Smooth muscle cell of the brain vasculature (primary cell): ENCODE data around the gene FNDC3B.
"Not testable (repeated sequence)": the region's sequence is repeated elsewhere in the genome, so short reads cannot be mapped to it uniquely, and the experiment has no call there.

Experiments
- DNase-seq: peaks from one replicate; pipeline ENCODE4 v3.0.0-alpha.2; 2012; ENCODE audit warnings: low read depth, low spot score

FNDC3B gene

DNA sequence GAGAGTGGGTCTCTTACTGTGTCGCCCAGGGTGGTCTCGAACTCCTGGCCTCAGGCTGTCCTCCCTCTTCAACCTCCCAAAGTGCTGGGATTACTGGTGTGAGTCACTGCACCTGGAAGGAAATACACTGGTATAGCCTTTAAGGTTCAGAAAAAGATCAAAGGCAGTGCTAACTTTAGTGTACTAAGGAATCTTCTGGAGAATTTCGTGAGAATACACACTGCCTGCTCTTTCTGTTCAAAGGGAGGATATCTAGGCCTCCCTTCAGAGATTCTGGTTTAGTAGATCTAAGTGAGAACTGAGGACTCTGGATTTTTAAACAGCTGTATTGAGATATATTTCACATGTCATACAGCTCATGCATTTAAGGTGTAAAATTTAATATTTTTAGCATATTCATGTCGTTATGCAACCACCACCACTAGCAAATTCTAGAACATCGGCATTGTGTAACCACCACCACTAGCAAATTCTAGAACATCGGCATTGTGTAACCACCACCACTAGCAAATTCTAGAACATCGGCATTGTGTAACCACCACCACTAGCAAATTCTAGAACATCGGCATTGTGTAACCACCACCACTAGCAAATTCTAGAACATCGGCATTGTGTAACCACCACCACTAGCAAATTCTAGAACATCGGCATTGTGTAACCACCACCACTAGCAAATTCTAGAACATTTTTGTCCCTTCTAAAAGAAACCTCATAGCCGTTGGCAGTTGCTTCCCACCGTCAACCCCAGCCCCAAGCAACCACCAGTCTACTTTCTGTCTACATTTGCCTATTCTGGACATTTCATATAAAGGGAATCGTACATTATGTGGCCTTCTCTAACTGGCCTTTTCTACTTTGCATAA is 54.4 kb downstream of the FNDC3B start:
- DNase-seq: not testable (repeated sequence)

DNA sequence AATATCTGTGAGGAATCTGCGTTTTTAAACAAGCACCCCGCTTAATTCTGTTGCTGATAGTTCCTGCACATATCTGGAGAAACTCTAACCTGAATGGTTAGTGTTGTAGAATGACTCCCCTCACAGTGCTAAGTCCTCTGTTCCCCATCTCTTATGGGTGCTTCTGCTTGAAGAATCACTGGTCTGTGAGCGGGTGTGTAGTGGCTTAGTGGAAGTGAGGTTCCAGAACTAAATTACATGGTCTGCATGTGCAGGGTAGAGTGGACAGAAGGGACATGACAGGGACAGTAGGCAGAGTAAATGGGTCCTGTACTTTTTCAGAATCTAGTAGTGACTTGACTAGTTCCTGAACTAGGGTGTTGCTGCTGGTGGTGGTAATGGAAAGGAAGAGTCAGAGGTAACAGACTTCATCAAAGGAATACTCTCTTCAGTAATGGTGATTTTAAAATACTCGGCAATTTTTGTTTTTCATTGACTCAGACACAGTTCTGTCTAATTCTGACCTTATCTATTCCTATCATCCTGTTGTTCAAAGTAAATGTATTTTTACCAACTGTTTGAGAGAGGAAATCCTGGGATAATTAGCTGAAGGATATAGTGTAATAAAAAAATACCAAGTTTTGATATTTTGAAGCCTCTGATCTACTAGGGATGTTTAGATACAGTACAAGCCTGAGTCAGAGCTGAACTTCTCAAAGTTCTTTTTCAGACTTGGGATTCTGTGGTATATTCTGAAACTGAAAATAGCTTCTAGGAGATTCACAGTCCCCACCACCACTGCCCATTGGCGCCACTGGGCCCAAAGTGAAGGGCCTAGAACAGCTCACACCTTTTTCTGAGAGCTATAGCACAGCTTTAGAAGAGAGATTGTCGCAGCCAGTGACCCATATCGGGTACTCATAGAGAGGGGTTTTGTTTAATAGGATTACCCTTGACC is 55.5 kb downstream of the FNDC3B start:
- no peak for DNase-seq

- DNase-seq: no peak
Measured at GRCh38 chr3:172096881-172097420, 57.6 kb downstream of the FNDC3B start.

DNA sequence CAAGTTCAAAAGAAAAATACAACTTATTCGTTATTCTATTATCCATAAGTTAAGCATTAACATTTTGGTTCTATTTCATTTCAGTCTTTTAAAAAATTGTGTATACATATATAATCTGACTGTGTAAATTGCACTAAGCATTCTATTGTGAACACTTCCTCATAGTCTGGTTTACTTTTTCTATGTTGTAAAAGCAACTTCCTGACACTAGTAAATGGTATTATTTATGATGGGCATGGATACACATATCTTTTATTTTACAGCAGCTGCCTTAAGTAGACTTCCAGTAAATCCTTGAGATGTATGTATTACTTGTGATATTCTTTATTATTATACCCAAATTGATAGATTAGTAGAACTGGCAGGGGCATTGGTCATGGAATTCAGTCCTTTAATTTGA is 58.2 kb downstream of the FNDC3B start:
- no peak for DNase-seq

GRCh38 chr3:172098698-172099494 is 59.5 kb downstream of the FNDC3B start:
- no peak for DNase-seq

GRCh38 chr3:172099495-172099808 is 60.1 kb downstream of the FNDC3B start:
- no peak for DNase-seq

GRCh38 chr3:172100482-172100881 is 61.1 kb downstream of the FNDC3B start:
- DNase-seq: no peak

GRCh38 chr3:172101107-172101506 is 61.7 kb downstream of the FNDC3B start:
- no peak for DNase-seq

DNA sequence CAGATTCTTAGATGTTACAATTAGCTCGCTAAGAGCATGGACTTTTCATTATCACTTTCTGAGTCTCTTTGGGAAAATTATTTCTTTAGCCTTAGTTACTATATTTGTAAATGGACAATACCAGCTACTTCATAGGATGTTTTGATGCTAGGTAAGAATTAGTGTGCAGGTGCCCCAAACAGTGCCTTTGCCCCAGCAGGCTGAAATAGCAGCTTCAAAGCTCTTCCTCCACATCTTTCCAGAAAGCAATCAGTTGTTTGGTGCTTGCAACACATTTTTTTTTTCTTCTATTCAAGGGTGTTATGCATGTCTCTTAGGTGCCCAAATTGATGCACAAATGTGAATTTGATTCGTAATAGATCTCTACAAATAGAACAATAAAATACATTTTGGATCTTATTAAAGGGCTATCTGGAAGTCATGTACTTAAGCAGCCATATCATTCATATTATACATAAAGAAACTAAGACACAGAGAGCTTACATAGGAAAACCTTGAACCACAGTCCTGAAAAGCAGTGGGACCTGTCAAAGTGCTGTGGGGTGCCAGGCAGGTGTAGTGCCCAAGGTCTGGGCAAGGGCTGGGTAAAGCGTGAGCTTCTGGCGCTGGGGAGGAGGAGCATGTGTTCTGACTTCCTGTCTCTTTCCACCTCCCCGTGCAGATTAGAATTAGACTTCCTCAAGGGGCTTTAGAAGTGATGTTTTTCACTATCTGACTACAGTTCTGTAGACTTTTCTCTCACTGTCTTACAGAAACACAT is 62.9 kb downstream of the FNDC3B start:
- DNase-seq: no peak

GRCh38 chr3:172102883-172103310 is 63.5 kb downstream of the FNDC3B start:
- no peak for DNase-seq

DNA sequence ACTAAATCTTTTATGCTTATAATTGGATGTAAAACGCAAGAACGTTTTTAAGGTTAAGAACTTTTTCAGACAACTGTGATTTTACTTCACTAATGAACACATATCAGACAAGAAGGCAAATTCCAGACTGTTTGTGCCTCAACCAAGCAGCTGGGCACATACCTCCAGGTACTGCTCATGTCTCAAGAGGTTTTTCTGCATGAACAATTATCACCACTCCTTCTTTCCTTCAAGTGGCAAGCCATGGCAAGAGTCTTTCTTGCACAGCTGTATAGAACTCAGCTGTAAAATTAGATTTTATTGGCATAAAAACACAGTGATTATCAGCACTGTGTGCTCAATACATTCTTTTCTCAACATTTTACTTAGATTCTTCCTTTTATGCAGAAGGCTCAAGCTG is 64.3 kb downstream of the FNDC3B start:
- DNase-seq: no peak

DNA sequence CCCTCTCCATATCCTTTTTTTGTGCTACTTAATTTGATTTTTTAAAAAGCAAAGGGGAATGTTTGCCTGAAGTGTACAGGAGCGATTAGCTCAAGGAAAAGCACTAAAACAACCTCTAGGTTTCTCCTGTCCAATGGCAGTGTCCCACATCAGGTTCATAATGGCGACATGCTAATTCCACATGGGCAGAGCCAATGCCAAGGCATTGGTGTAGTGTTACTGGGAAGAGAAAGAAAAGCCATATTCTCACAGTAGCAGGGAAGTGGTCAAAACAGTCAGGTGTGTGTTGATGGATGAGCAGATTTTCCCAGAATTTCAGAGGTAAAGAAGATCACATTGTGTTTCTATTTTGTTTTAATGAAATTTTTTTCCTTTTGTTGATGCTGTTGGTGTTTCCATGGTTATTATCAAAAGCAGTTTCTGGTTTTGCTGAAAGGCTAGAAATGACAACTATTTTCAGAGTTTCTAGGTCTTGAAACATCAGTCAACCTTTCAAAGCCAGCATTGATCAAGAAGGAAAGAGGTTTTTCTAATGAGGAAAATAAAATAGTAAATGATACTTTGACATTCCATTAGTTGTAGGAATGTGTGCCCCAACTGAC is 65.2 kb downstream of the FNDC3B start:
- DNase-seq: no peak

DNA sequence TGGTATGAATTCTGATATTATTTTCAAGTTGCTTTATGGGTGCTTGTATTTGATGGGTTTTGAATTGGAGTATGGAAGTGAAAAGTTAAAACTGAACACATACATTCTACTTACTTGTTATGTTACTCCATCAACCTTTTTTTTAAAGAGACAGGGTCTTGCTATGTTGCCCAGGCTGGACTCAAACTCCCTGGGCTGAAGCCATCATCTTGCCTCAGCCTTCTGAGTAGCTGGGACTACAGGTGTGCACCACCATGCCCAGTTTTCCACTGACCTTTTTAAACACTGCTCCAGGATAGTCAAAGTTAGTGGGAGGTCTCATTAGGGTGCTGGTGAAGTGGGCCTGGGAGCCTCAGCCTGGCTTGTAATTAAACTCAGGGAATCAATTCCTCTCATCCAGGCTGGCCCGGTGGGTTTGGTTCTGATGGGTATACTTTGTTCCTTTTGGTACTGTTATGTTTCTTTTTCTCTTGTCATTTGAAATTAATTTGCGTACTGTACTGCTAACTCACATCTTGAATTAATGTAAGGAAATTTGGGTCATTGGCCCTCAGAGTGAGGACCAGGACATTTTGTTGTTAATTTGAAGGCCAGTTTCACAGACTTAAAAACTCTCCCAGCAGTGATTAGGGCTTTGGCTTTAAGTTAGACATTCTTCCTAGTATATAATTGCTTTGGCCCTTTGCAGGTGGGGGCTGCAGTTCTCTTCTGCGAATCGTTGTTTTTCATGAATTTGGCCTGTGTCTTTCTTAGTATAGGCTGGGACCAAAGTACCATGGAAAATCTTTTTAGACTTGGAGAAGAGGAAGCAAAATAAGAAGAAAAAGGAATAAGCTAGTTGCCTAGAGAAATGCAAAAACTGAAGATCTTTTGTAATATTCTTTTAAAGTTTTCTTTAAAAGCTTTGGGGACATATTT is 66.9 kb downstream of the FNDC3B start:
- no peak for DNase-seq

DNA sequence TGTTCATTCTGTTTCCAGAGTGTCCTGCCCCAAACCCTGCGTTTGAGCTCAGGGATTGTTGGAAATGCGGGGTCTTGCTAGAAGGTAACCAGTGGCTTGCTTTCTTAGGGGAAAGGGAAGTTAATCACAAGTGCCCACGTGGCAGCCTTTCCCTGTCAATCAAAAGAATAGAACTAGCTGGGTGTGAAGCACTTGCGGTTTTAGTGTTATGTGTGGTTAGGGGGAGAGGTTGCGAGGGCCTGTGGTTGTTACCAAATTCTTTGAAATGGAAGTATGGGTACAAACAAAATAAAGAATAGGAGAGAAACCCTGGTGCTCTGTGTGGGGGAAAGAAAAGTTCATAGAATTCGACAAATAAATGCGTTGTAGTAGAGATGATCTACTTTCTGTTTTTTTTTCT is 67.6 kb downstream of the FNDC3B start:
- no peak for DNase-seq

DNA sequence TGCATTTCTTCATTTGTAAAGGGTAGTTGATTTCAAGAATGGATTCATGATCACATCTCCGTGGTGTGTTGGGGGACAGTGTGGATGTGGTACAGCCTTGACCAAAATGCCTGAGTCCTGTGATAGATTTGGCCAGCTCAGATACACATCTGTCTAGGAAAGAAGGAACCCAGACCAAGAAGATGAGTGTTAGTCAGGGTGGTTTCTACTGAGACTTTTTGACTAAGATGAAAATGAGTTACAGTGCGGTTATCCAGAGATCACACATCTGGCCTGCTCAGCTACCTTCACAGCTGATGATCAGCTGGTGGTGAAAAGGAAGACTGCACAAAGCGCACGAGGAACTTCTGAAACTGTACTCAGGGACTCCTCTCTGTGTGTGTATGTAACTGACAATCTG is 68.0 kb downstream of the FNDC3B start:
- no peak for DNase-seq

DNA sequence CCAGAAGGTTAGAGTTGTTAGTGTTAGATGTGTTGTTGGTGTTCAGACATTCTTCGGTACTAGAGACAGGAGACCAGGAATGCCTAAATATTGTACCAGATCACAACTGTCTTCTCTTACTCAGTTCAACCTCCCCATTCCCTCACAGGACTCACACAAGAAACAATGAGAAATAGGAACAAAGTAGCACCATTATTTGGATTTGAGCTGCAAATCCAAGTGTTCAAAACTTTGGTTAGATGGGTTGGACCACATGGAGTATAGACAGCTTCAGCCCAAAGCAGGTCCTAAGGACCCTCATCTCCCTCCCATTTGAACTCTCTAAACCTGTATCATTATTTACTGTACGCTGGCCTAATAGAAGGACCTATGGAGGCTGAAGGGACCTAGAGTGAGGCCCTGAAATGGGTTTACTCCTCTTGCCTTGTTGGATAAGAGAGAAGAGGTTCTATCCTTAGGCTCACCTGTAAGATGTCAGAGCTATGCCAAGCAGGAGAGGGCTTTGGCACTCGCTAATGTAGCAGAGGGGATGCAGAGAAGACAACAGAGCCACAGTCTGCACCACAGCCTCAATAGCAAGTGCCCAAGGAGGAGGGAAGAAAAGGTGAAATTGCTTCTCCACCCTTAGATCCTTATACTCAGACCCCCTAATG is 70.9 kb downstream of the FNDC3B start:
- no peak for DNase-seq

GRCh38 chr3:172111163-172111562 is 71.8 kb downstream of the FNDC3B start:
- no peak for DNase-seq

- DNase-seq: no peak
Measured at GRCh38 chr3:172112078-172112733, 72.8 kb downstream of the FNDC3B start.
